ENCODE data around the gene SYNDIG1.

SYNDIG1 gene

DNA sequence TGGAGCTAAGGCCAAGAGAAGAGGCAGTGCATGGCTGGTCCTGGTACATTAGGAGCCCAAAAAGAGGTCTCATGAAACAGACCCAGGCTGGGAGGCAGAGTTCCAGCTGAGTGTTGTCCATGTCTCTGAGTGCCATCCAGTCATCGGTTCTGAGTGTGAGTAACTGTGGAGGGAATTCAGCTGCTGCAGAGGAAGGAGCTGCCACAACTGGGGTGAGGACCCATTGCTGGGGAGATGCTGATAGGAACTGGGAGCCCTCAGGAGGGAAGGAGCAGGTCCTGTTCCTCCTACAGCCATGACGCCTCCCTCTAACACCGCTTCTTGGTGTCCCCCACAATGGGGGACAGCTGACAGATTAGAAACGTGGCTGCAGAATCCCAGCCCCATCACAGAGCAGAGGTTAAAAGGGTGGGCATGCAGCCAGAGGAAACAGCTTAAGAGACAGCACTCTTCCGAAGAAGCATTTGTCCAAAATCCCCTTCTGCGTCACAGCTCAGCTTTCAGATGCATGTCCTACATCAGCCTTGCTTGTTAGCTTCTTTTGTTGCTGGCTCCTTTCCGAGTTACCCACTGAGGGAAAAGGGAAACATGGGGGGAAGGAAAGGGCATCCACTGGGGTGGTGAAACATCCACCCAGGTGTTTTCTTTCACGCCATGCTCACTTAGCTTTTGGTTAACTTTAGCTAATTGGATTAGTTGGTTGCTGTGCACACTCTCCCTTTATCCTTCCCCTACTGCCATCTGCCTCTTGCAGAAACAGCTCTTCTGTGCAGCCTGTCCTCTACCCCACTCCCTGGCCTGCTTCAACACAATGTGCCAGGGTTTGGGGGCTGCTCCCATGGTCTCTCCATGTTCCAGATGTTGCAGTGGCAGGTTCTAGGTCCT is 239.2 kb downstream of the SYNDIG1 start:
- no peak for DNase-seq (ENCODE audit: low read depth in 2 of 2)

Data from stimulated activated CD4-positive, alpha-beta T cell treated with anti-CD3 and anti-CD28 coated beads, Interleukin-12 subunit alpha, Interleukin-12 subunit beta, amount 100 ng/mL, for 24 hours (primary cell).